ENCODE results near the gene NRXN3. TPM values are rescaled to one million over a fixed set of nuclear protein-coding genes. Genes with fewer than 3 reads are reported as not detected.

The NRXN3 gene
- total RNA-seq, 2 experiments from 2014 or later = not detected

- H2AFZ ChIP-seq (ENCODE audit: low read length) = no peak overlapping the region
- no peak for DNase-seq (ENCODE audit: low spot score)
- H3K9me2 ChIP-seq (ENCODE audit: insufficient read depth, low read length) = no peaks in the 10 kb centered on the region
- no peak overlapping the region for H3K4me3 ChIP-seq (ENCODE audit: low read depth, low read length, poor library complexity, severe bottlenecking)
- no peaks in the 10 kb centered on the region for H3K4me1 ChIP-seq (ENCODE audit: insufficient read depth, low read length, poor library complexity, severe bottlenecking)
- no peaks in the 10 kb centered on the region for H3K9me3 ChIP-seq (ENCODE audit: low read length)
- no peaks in the 10 kb centered on the region for H4K20me1 ChIP-seq (ENCODE audit: insufficient read depth, low read length)
- H3K27ac ChIP-seq (ENCODE audit: low read depth, low read length, poor library complexity, severe bottlenecking) = no peak overlapping the region
- intact Hi-C loops (cut with micrococcal nuclease; ENCODE audit: unreplicated experiment) = no loop called here
- no peak overlapping the region for H3K4me2 ChIP-seq (ENCODE audit: low read length)
- TF ChIP-seq, protein P1, sequence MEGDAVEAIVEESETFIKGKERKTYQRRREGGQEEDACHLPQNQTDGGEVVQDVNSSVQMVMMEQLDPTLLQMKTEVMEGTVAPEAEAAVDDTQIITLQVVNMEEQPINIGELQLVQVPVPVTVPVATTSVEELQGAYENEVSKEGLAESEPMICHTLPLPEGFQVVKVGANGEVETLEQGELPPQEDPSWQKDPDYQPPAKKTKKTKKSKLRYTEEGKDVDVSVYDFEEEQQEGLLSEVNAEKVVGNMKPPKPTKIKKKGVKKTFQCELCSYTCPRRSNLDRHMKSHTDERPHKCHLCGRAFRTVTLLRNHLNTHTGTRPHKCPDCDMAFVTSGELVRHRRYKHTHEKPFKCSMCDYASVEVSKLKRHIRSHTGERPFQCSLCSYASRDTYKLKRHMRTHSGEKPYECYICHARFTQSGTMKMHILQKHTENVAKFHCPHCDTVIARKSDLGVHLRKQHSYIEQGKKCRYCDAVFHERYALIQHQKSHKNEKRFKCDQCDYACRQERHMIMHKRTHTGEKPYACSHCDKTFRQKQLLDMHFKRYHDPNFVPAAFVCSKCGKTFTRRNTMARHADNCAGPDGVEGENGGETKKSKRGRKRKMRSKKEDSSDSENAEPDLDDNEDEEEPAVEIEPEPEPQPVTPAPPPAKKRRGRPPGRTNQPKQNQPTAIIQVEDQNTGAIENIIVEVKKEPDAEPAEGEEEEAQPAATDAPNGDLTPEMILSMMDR (conservative IDR thresholded peaks at IDR 0.05; ENCODE audit: low read length) = no peak
- TF ChIP-seq EZH2phosphoT487 (IDR thresholded peaks at IDR 0.05; ENCODE audit: borderline replicate concordance, low read depth, low read length) = no peak
- ChIA-PET CTCF (ENCODE audit: unreplicated experiment) (no interaction called here), POLR2A (interaction anchor here (1.5 kb wide), 1 partner anchor 9 kb away, joined by 3 read pairs; no protein-coding TSS in a partner anchor)
- no peaks in the 10 kb centered on the region for H3K79me2 ChIP-seq (ENCODE audit: insufficient read depth, low read depth, low read length)
- no peaks in the 10 kb centered on the region for H3K36me3 ChIP-seq (ENCODE audit: insufficient read depth, low read length)
- BruUV-seq (replicated peaks) = no TSS peak
Observed at GRCh38 chr14:79098324-79098723, 928.2 kb downstream of the NRXN3 start.

DNA sequence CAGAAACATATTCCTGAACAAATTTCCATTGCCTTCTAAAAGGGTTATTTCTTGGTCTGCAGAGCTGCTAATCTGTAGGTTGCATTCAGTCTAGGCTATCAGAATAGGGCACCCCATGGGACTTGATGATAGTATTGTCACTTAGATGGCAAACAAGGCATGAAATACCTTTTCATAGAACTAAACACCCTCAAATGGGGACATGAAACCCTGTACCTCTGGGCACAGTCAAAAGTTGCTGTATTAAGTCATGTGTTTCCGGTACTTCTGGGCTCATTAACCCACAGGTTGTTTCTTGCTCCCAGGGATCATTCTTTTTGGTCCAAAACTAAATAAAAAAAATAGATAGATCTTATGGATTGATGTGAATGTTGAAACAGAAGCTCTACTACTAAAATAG lies 930.4 kb downstream of the NRXN3 start:
- BruUV-seq (replicated peaks) = no TSS peak
- intact Hi-C loops (cut with micrococcal nuclease; ENCODE audit: unreplicated experiment) = no loop called here

DNA sequence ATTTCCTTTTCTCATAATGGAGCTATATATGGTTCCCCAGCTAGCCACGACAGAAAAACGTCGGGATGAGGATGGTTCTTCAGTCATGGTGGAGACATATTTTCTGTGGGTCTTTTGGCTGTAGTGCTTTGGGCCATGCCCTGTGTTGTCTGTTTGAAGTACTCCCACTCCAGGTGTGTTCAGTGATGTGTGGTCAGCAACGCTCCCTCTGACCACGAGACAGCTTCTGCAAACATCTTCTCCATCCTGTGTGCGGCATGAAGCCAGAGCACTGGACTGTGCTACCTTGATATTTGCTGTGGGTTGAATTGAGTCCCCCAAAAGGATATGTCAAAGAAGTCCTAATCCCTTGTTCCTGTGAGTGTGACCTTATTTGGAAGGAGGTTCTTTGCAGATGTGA lies 931.2 kb downstream of the NRXN3 start:
- POLR2A ChIA-PET = interaction anchor here (0.5 to 0.6 kb wide), 2 partner anchors 33 to 817 kb away, joined by 4 to 5 read pairs; no protein-coding TSS in a partner anchor
- intact Hi-C loops (cut with micrococcal nuclease; ENCODE audit: unreplicated experiment) = no loop called here
- H3K9me3 ChIP-seq (ENCODE audit: low read length) = no peaks in the 10 kb centered on the region
- TF ChIP-seq EZH2phosphoT487 (IDR thresholded peaks at IDR 0.05; ENCODE audit: borderline replicate concordance, low read depth, low read length) = no peak
- TF ChIP-seq, protein P1 (conservative IDR thresholded peaks at IDR 0.05; ENCODE audit: low read length) = no peak
- H3K79me2 ChIP-seq (ENCODE audit: insufficient read depth, low read depth, low read length) = no peaks in the 10 kb centered on the region
- H3K27ac ChIP-seq (ENCODE audit: low read depth, low read length, poor library complexity, severe bottlenecking) = no peak overlapping the region
- no peak overlapping the region for H2AFZ ChIP-seq (ENCODE audit: low read length)
- no TSS peak for BruUV-seq (replicated peaks)
- H3K4me2 ChIP-seq (ENCODE audit: low read length) = no peak overlapping the region
- H3K4me1 ChIP-seq (ENCODE audit: insufficient read depth, low read length, poor library complexity, severe bottlenecking) = no peaks in the 10 kb centered on the region
- DNase-seq (ENCODE audit: low spot score) = peak; percentile 13
- no peaks in the 10 kb centered on the region for H3K9me2 ChIP-seq (ENCODE audit: insufficient read depth, low read length)
- H3K4me3 ChIP-seq (ENCODE audit: low read depth, low read length, poor library complexity, severe bottlenecking) = no peak overlapping the region
- no peaks in the 10 kb centered on the region for H3K36me3 ChIP-seq (ENCODE audit: insufficient read depth, low read length)
- no peaks in the 10 kb centered on the region for H4K20me1 ChIP-seq (ENCODE audit: insufficient read depth, low read length)
- CTCF ChIA-PET (ENCODE audit: unreplicated experiment) = no interaction called here

More for the DNA sequence above, 930.4 kb downstream of the NRXN3 start:
- H3K4me1 ChIP-seq (ENCODE audit: insufficient read depth, low read length, poor library complexity, severe bottlenecking) = no peaks in the 10 kb centered on the region
- no peaks in the 10 kb centered on the region for H3K9me3 ChIP-seq (ENCODE audit: low read length)
- ChIA-PET POLR2A (interaction anchor here (0.7 to 1.2 kb wide), 2 partner anchors 8 to 12 kb away, joined by 3 read pairs; no protein-coding TSS in a partner anchor), CTCF (ENCODE audit: unreplicated experiment) (no interaction called here)
- no peak overlapping the region for H3K4me3 ChIP-seq (ENCODE audit: low read depth, low read length, poor library complexity, severe bottlenecking)
- H3K9me2 ChIP-seq (ENCODE audit: insufficient read depth, low read length) = no peaks in the 10 kb centered on the region
- no peaks in the 10 kb centered on the region for H4K20me1 ChIP-seq (ENCODE audit: insufficient read depth, low read length)
- no peak for DNase-seq (ENCODE audit: low spot score)
- no peaks in the 10 kb centered on the region for H3K79me2 ChIP-seq (ENCODE audit: insufficient read depth, low read depth, low read length)
- TF ChIP-seq EZH2phosphoT487 (IDR thresholded peaks at IDR 0.05; ENCODE audit: borderline replicate concordance, low read depth, low read length) = no peak
- TF ChIP-seq, protein P1 (conservative IDR thresholded peaks at IDR 0.05; ENCODE audit: low read length) = no peak
- no peak overlapping the region for H2AFZ ChIP-seq (ENCODE audit: low read length)
- H3K36me3 ChIP-seq (ENCODE audit: insufficient read depth, low read length) = no peaks in the 10 kb centered on the region
- no peak overlapping the region for H3K4me2 ChIP-seq (ENCODE audit: low read length)
- no peak overlapping the region for H3K27ac ChIP-seq (ENCODE audit: low read depth, low read length, poor library complexity, severe bottlenecking)
